Spinal cord (tissue), 10 donors: ENCODE data around the gene DISC1. TPM values are rescaled to one million over a fixed set of nuclear protein-coding genes. Genes with fewer than 3 reads are reported as not detected.
"Not testable (repeated sequence)": the region's sequence is repeated elsewhere in the genome, so short reads cannot be mapped to it uniquely, and the experiment has no call there.

Experiments
- DNase-seq, 6 donors: peaks; one replicate each; pipeline versions ENCODE4 v3.0.0 to v3.0.0-alpha.2; 2013 to 2015; ENCODE audit warnings: low spot score in 6 of 6, low read depth in 4 of 6
- H3K27ac ChIP-seq: one replicate; pipeline ENCODE4 v1.5.1; 2013; ENCODE audit warnings: low read depth, low read length, control low read depth
- H3K27me3 ChIP-seq: one replicate; pipeline ENCODE4 v1.6.1; 2013; ENCODE audit warnings: low read length; ENCODE audit not compliant: control insufficient read depth, insufficient read depth
- H3K36me3 ChIP-seq: one replicate; pipeline ENCODE4 v1.6.1; 2013; ENCODE audit warnings: low read length; ENCODE audit not compliant: control insufficient read depth, insufficient read depth
- H3K4me1 ChIP-seq: one replicate; pipeline ENCODE4 v1.6.1; 2013; ENCODE audit warnings: low read length; ENCODE audit not compliant: control insufficient read depth, insufficient read depth
- H3K4me3 ChIP-seq: one replicate; pipeline ENCODE4 v1.5.1; 2013; ENCODE audit warnings: low read depth, low read length, control low read depth
- H3K9me3 ChIP-seq: one replicate; pipeline ENCODE4 v1.6.1; 2013; ENCODE audit warnings: low read length; ENCODE audit not compliant: control insufficient read depth, insufficient read depth
- WGBS: methylation state at CpG from one replicate; pipeline ENCODE4 v1.1.5; 2013; ENCODE audit warnings: missing lambda C conversion rate; ENCODE audit not compliant: insufficient coverage; 5-methylcytosine and 5-hydroxymethylcytosine counted together
- polyA plus RNA-seq, 2 donors: library from polyadenylated mRNA; unstranded; fragments of 120-200 nt; gene quantifications; one replicate each; pipeline ENCODE4 v1.2.1, GENCODE V29; 2013; ENCODE audit not compliant: insufficient read length in 2 of 2
- total RNA-seq, 2 donors: library from RNA; depleted of rRNA in 1 of 2; stranded (reverse); fragments of 120-200 nt in 1 of 2; fragments of >200 nt in 1 of 2; gene quantifications; one replicate each; pipeline versions ENCODE4 v1.2.3 to v1.2.4, GENCODE V29; 2013 to 2014
- donor health status: healthy.

Gene DISC1
- total and polyA plus RNA-seq, 4 donors: 8.3 to 22.1 (median 13.7) TPM

GRCh38 chr1:231887866-231888265 lies 261.3 kb downstream of the DISC1 start:
- H3K27me3 ChIP-seq: no peaks in the 10 kb centered on the region
- DNase-seq: no peak
- no peaks in the 10 kb centered on the region for H3K36me3 ChIP-seq
- 90% methylated on average over 3 of the region's 6 CpGs for WGBS
- no peaks in the 10 kb centered on the region for H3K4me1 ChIP-seq
- no peak overlapping the region for H3K27ac ChIP-seq
- no peaks in the 10 kb centered on the region for H3K9me3 ChIP-seq
- no peak overlapping the region for H3K4me3 ChIP-seq

DNA sequence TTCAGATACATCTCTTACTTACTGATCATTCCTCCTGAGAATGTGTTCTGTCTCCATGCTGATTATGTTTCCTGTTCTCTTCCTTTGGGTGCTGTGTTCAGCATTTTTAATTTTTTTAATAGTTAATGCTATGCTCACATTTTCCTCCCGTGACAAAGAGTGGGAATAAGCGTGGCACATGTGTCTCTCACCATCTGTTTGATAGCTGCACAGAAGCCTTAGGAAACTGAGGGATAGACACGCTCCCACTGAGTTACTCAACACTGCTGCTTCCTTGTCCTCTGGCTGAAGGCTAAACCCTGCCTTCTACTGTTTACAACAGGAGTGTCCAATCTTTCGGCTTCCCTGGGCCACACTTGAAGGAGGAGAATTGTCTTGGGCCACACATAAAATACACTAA lies 264.2 kb downstream of the DISC1 start:
- WGBS: 67% methylated on average over 1 of the region's 4 CpGs
- no peaks in the 10 kb centered on the region for H3K36me3 ChIP-seq
- H3K27ac ChIP-seq: no peak overlapping the region
- no peaks in the 10 kb centered on the region for H3K9me3 ChIP-seq
- H3K4me3 ChIP-seq: no peak overlapping the region
- H3K27me3 ChIP-seq: no peaks in the 10 kb centered on the region
- H3K4me1 ChIP-seq: no peaks in the 10 kb centered on the region
- peak in 1 of 6 donors; percentile 70 for DNase-seq

DNA sequence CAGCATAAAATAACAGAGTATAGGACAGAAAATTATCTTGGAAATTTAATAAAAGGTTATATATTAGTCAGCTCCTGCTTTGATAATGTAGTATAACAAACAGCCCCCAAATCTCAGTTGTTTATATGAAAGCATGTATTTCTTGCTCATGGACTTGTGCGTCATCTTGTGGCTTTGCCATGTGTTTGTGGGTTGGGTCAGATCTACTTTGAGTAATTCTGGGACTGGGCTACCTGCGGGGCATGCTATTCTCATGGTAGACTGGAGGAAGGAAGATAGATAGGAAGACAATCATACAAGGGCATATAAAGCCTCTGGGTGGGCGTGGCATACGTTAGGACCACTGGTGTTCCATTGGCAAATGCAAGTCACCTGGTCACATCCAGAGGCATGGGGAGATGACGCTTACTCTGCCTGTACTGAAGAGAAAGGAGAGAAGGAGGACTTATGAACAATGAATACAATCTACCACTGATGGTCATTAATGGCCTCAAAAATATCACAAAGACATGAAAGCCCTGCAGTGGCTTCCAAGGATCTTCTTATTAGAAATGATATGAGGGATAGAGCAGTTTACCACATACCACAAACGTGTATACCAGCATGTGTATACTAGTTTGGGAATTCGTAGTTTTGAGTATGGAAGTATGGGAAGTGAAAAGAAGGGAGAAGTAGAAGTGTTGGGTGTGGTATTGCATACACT lies 267.0 kb downstream of the DISC1 start:
- Histone ChIP-seq H3K4me1 (no peaks in the 10 kb centered on the region), H3K27me3 (no peaks in the 10 kb centered on the region), H3K9me3 (no peaks in the 10 kb centered on the region), H3K36me3 (no peaks in the 10 kb centered on the region), H3K27ac (no peak overlapping the region), H3K4me3 (no peak overlapping the region)
- 93% methylated on average over 4 of the region's 7 CpGs for whole genome bisulfite sequencing
- no peak for DNase-seq

DNA sequence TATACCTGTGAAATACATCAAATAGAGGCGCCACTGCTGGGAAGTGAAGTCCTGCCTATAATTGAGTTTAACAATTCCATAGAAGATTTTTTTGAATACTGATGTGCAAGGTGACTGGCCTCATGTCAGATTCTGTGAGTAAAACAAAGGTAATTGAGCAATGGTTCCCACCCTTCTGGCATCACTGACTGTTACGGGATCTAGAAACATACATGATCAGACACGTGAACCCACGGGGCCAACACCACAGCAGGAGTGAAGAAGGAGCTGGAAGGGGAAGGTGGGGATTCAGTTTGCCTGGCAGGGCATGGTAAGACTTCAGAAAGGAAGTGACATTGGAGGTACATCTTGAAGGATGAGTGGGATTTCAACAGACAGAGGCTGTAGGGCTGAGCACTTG lies 270.2 kb downstream of the DISC1 start:
- Histone ChIP-seq H3K4me1 (no peaks in the 10 kb centered on the region), H3K27ac (no peak overlapping the region), H3K9me3 (no peaks in the 10 kb centered on the region), H3K27me3 (no peaks in the 10 kb centered on the region), H3K4me3 (no peak overlapping the region), H3K36me3 (no peaks in the 10 kb centered on the region)
- 94% methylated on average over 3 of the region's 4 CpGs for WGBS
- DNase-seq: no peak

GRCh38 chr1:231899046-231899445 lies 272.5 kb downstream of the DISC1 start:
- DNase-seq: no peak
- Histone ChIP-seq H3K27me3 (no peaks in the 10 kb centered on the region), H3K4me3 (no peak overlapping the region), H3K4me1 (no peaks in the 10 kb centered on the region), H3K9me3 (no peaks in the 10 kb centered on the region), H3K36me3 (no peaks in the 10 kb centered on the region), H3K27ac (no peak overlapping the region)
- 100% methylated on average over 2 of the region's 2 CpGs for WGBS

DNA sequence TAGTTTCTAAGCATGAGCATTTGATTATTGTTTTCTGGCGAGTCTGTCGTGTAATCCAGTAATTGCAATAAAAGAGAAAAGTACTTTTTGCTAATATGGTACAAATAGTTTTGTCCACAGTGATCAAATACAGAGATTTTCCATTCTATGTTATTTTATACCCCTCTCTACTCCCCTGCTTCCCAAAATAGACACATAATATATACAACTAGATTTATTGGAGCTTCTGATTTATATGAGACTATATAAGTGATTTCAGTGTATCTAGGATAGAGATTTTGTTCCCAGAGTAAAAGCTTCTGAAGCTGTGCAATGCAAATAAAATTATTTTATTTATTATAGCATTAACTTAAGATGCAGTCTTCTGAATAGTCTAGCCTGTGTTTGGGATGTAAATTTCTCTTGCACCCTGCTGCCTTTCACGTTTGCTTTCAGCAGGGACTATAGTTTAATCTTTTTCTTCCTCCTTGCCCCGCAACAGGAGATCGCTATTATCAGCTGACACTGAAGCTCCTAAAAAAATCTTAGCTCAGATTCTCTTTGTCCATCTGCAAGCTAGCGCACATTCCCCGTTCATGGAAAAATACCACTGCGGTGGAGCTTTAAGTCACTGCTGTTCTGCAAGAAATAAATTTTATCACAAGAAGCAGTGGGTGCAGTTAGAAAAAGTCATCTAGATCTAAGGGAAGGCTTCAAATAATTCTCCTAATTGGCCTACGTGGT lies 273.3 kb downstream of the DISC1 start:
- no peak overlapping the region for H3K27ac ChIP-seq
- H3K4me1 ChIP-seq: no peaks in the 10 kb centered on the region
- no peaks in the 10 kb centered on the region for H3K36me3 ChIP-seq
- no peak overlapping the region for H3K4me3 ChIP-seq
- 31% methylated on average over 3 of the region's 9 CpGs for WGBS
- peaks cover under 1% of the 10 kb centered on the region for H3K9me3 ChIP-seq
- H3K27me3 ChIP-seq: no peaks in the 10 kb centered on the region
- DNase-seq: peak in 3 of 6 donors; percentile 7 to 82 (median 58)

DNA sequence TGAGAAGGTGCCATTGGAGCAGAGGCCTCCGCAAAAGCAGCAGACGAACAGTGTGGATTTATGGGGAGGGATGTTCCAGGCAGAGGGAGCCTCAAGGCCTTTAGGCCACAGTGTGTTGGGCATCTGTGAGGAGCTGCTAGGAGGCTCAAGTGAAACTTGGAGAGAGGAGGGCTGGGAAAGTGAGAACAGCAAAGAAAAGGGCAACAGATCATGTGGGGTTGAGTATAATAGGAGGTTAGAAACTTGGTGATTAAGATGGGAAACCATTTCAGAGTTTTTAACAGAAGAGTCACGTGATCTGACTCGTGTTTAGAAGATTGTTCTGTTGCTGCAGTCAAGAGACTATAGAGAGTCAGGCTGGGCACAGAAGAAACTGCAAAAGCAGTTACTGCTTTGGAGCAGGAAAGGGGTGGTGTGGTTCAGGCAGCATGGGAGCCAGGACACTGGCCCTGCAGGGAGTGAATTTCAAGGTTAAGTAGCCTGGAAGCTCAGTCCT lies 277.0 kb downstream of the DISC1 start:
- 90% methylated on average over 4 of the region's 4 CpGs for WGBS

GRCh38 chr1:231907310-231907709 lies 280.7 kb downstream of the DISC1 start:
- not testable (repeated sequence) for H3K36me3 ChIP-seq, H3K4me1 ChIP-seq, DNase-seq, H3K27me3 ChIP-seq, H3K9me3 ChIP-seq, H3K27ac ChIP-seq, H3K4me3 ChIP-seq
- WGBS: no CpG with 5 or more reads among the region's 2 CpGs

More for the DNA sequence above, 277.0 kb downstream of the DISC1 start:
- Histone ChIP-seq H3K4me1 (no peaks in the 10 kb centered on the region), H3K27ac (no peak overlapping the region), H3K4me3 (no peak overlapping the region), H3K27me3 (no peaks in the 10 kb centered on the region), H3K9me3 (peaks cover 1% of the 10 kb centered on the region), H3K36me3 (no peaks in the 10 kb centered on the region)
- no peak for DNase-seq

GRCh38 chr1:231913493-231913892 lies 286.9 kb downstream of the DISC1 start:
- no peaks in the 10 kb centered on the region for H3K9me3 ChIP-seq
- H3K36me3 ChIP-seq: no peaks in the 10 kb centered on the region
- H3K4me1 ChIP-seq: no peaks in the 10 kb centered on the region
- no peak overlapping the region for H3K4me3 ChIP-seq
- H3K27me3 ChIP-seq: no peaks in the 10 kb centered on the region
- no peak overlapping the region for H3K27ac ChIP-seq
- DNase-seq: no peak
- WGBS: 91% methylated on average over 6 of the region's 7 CpGs
